CD4-positive, CD25-positive, alpha-beta regulatory T cell (primary cell): ENCODE data around the gene UBD. TPM values are rescaled to one million over a fixed set of nuclear protein-coding genes. Genes with fewer than 3 reads are reported as not detected.

ENCODE experiments used
- ATAC-seq, 2 donors: fragments of 150-1000 bp; cut with Tn5 transposase; one replicate each; pipeline ENCODE4 v1.10.0; 2021; ENCODE audit warnings: low read depth in 2 of 2, moderate number of reproducible peaks in 2 of 2, moderate library complexity in 1 of 2
- DNase-seq, 3 donors: peaks; one replicate each; pipeline versions ENCODE4 v3.0.0 to v3.0.0-alpha.2; 2012 to 2022; ENCODE audit warnings: mixed read lengths in 1 of 3
- H3K27ac ChIP-seq: one replicate; pipeline ENCODE4 v1.7.0; 2013; ENCODE audit warnings: mild to moderate bottlenecking, low read length; ENCODE audit not compliant: insufficient read depth, poor library complexity, severe bottlenecking
- H3K27me3 ChIP-seq: one replicate; pipeline ENCODE4 v1.7.0; 2013; ENCODE audit warnings: low read length; ENCODE audit not compliant: control insufficient read depth, insufficient read depth
- H3K36me3 ChIP-seq: one replicate; pipeline ENCODE4 v1.7.0; 2013; ENCODE audit warnings: mild to moderate bottlenecking, low read length, moderate library complexity; ENCODE audit not compliant: control insufficient read depth, insufficient read depth
- H3K4me1 ChIP-seq: 2 replicates; pipeline ENCODE4 v1.7.0; 2013; ENCODE audit warnings: mild to moderate bottlenecking, low read length; ENCODE audit not compliant: insufficient read depth, control insufficient read depth, poor library complexity, severe bottlenecking
- H3K4me3 ChIP-seq: one replicate; pipeline ENCODE4 v1.7.0; 2013; ENCODE audit warnings: low read depth, mild to moderate bottlenecking, low read length, moderate library complexity
- H3K9me3 ChIP-seq, 2 experiments: 1 replicate in 1 of 2; 2 replicates in 1 of 2; pipeline ENCODE4 v1.7.0; 2013; ENCODE audit warnings: low read length in 2 of 2, mild to moderate bottlenecking in 1 of 2, moderate library complexity in 1 of 2; ENCODE audit not compliant: control insufficient read depth in 2 of 2
- H3K27ac Mint-ChIP-seq, 3 donors: one replicate each; pipeline ENCODE4 v1.8.0; 2020 to 2022; ENCODE audit warnings: mild to moderate bottlenecking in 3 of 3, mixed read lengths in 3 of 3, moderate library complexity in 2 of 3
- H3K27me3 Mint-ChIP-seq: one replicate; pipeline ENCODE4 v1.8.0; 2022; ENCODE audit warnings: mild to moderate bottlenecking, mixed read lengths
- H3K36me3 Mint-ChIP-seq: one replicate; pipeline ENCODE4 v1.8.0; 2020; ENCODE audit warnings: mixed read lengths
- H3K4me1 Mint-ChIP-seq, 4 donors: one replicate each; pipeline ENCODE4 v1.8.0; 2020 to 2022; ENCODE audit warnings: mixed read lengths in 4 of 4, mild to moderate bottlenecking in 1 of 4
- H3K4me3 Mint-ChIP-seq, 4 donors: one replicate each; pipeline ENCODE4 v1.8.0; 2020 to 2022; ENCODE audit warnings: mild to moderate bottlenecking in 4 of 4, mixed read lengths in 4 of 4, moderate library complexity in 3 of 4
- H3K9me3 Mint-ChIP-seq, 7 donors: one replicate each; pipeline ENCODE4 v1.8.0; 2020 to 2022; ENCODE audit warnings: mixed read lengths in 7 of 7, mild to moderate bottlenecking in 3 of 7, moderate library complexity in 2 of 7
- polyA plus RNA-seq, 4 donors: library from polyadenylated mRNA; unstranded; fragments of 300-500 nt; fragmentation: Illumina TruSeq; gene quantifications; one replicate each; pipeline ENCODE4 v1.2.3, GENCODE V29; 2021
- total RNA-seq: library from RNA; stranded (reverse); gene quantifications from one replicate; pipeline ENCODE4 v1.2.3, GENCODE V29; 2022

Gene UBD
- total and polyA plus RNA-seq, 5 donors from 2014 or later, result not detected

- Histone ChIP-seq H3K4me1 (no peaks in the 10 kb centered on the region), H3K27me3 (no peaks in the 10 kb centered on the region), H3K9me3 (no peaks in the 10 kb centered on the region), H3K4me3 (no peak overlapping the region), H3K36me3 (no peaks in the 10 kb centered on the region), H3K27ac (no peak overlapping the region)
- H3K4me1 Mint-ChIP-seq, result no peaks in the 10 kb centered on the region
- no peak overlapping the region for H3K4me3 Mint-ChIP-seq
- no peak overlapping the region for H3K27ac Mint-ChIP-seq
- peaks cover 1% of the 10 kb centered on the region for H3K27me3 Mint-ChIP-seq
- H3K9me3 Mint-ChIP-seq, result peaks cover 0 to 2% (median 0%) of the 10 kb centered on the region in 7 donors
- DNase-seq (no peak), ATAC-seq (no peak)
- no peaks in the 10 kb centered on the region for H3K36me3 Mint-ChIP-seq
Observed at GRCh38 chr6:29532320-29532951, 27.1 kb downstream of the UBD start.

- Histone ChIP-seq H3K4me3 (no peak overlapping the region), H3K36me3 (no peaks in the 10 kb centered on the region), H3K27me3 (no peaks in the 10 kb centered on the region), H3K9me3 (no peaks in the 10 kb centered on the region), H3K27ac (no peak overlapping the region), H3K4me1 (no peaks in the 10 kb centered on the region)
- H3K27me3 Mint-ChIP-seq, result peaks cover 8% of the 10 kb centered on the region
- no peaks in the 10 kb centered on the region for H3K4me1 Mint-ChIP-seq
- peak in 1 of 2 donors; percentile 25 for ATAC-seq
- no peak overlapping the region for H3K4me3 Mint-ChIP-seq
- H3K9me3 Mint-ChIP-seq, result peaks cover 0 to 5% (median 0%) of the 10 kb centered on the region in 7 donors
- DNase-seq, result no peak
- no peak overlapping the region for H3K27ac Mint-ChIP-seq
- no peaks in the 10 kb centered on the region for H3K36me3 Mint-ChIP-seq
Observed at GRCh38 chr6:29531668-29532067, 27.9 kb downstream of the UBD start.

- DNase-seq (no peak), ATAC-seq (no peak)
- no peaks in the 10 kb centered on the region for H3K36me3 Mint-ChIP-seq
- no peak overlapping the region for H3K27ac Mint-ChIP-seq
- H3K9me3 Mint-ChIP-seq, result peaks cover 0 to 5% (median 0%) of the 10 kb centered on the region in 7 donors
- Histone ChIP-seq H3K4me1 (no peaks in the 10 kb centered on the region), H3K4me3 (no peak overlapping the region), H3K9me3 (no peaks in the 10 kb centered on the region), H3K36me3 (no peaks in the 10 kb centered on the region), H3K27ac (no peak overlapping the region), H3K27me3 (peaks cover 3% of the 10 kb centered on the region)
- H3K4me1 Mint-ChIP-seq, result no peaks in the 10 kb centered on the region
- H3K4me3 Mint-ChIP-seq, result no peak overlapping the region
- H3K27me3 Mint-ChIP-seq, result peaks cover 13% of the 10 kb centered on the region
Observed at GRCh38 chr6:29530671-29531310, 28.7 kb downstream of the UBD start.

DNA sequence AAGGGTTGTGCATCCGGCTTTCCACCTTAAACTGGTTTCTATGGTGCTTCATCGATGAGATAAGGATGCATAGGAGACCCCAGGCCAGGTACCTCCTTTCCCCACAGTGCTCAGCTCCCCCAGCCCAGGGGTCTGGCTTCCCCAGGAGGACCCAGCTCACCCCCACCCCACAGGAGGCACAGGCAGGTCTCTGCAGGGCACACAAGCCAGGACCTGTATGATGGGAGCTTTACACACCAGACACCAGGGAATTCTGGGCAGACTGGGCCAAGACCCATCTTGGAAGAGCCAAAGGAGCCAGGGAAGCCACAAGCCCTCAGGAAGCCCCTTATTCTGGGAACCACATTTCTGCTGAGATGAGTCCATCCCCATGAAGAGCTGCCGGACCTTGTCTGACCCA lies 29.6 kb downstream of the UBD start:
- peaks cover 21% of the 10 kb centered on the region for H3K27me3 Mint-ChIP-seq
- H3K27ac Mint-ChIP-seq, result no peak overlapping the region
- Histone ChIP-seq H3K4me1 (no peaks in the 10 kb centered on the region), H3K9me3 (no peaks in the 10 kb centered on the region), H3K4me3 (no peak overlapping the region), H3K27me3 (peaks cover 3% of the 10 kb centered on the region), H3K36me3 (no peaks in the 10 kb centered on the region), H3K27ac (no peak overlapping the region)
- H3K4me1 Mint-ChIP-seq, result no peaks in the 10 kb centered on the region
- ATAC-seq, result no peak
- no peak for DNase-seq
- no peaks in the 10 kb centered on the region for H3K36me3 Mint-ChIP-seq
- H3K4me3 Mint-ChIP-seq, result no peak overlapping the region
- H3K9me3 Mint-ChIP-seq, result peaks cover 0 to 5% (median 0%) of the 10 kb centered on the region in 7 donors

DNA sequence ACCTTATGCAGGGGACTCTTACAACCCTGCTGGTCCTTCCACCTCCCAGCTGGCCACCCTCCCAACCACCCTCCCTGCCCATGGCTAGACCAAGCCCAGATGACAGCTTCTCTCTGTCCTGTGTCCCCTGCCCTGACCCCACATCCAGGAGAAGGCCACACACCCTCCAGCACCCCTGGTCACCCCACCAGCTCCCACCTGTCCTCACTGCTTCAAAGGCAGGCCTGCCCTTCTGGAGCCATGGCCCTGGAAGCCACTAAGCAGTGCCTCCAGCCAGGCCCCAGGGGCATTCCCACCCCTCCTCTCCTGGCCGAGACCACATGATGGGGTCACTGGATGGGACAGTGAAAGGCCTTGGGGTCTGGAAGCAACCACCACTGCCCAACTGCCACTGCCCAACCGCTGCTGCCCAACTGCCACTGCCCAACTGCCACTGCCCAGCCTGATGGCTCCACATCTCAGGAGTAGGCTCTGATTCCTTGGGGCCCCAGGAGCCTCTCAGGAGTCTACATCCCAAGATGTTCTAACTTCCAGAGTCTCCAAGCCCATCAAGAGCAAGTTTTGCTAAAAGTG lies 30.5 kb downstream of the UBD start:
- Mint-ChIP-seq H3K4me3 (no peak overlapping the region), H3K4me1 (no peaks in the 10 kb centered on the region), H3K27me3 (peaks cover 29% of the 10 kb centered on the region), H3K27ac (no peak overlapping the region), H3K36me3 (no peaks in the 10 kb centered on the region), H3K9me3 (peaks cover 0 to 5% (median 0%) of the 10 kb centered on the region in 7 donors)
- Histone ChIP-seq H3K4me1 (no peaks in the 10 kb centered on the region), H3K36me3 (no peaks in the 10 kb centered on the region), H3K27me3 (peaks cover 3% of the 10 kb centered on the region), H3K9me3 (no peaks in the 10 kb centered on the region), H3K27ac (no peak overlapping the region), H3K4me3 (no peak overlapping the region)
- ATAC-seq, result no peak
- no peak for DNase-seq

GRCh38 chr6:29528300-29528931 lies 31.1 kb downstream of the UBD start:
- H3K27me3 Mint-ChIP-seq, result peaks cover 29% of the 10 kb centered on the region

GRCh38 chr6:29527564-29527963 lies 32.0 kb downstream of the UBD start:
- H3K36me3 Mint-ChIP-seq, result no peaks in the 10 kb centered on the region
- H3K27me3 Mint-ChIP-seq, result peaks cover 33% of the 10 kb centered on the region
- H3K27me3 ChIP-seq, result peaks cover 3% of the 10 kb centered on the region
- H3K27ac Mint-ChIP-seq, result no peak overlapping the region
- no peak overlapping the region for H3K4me3 ChIP-seq
- no peak overlapping the region for H3K27ac ChIP-seq
- ATAC-seq (no peak), DNase-seq (no peak)
- no peak overlapping the region for H3K4me3 Mint-ChIP-seq
- H3K9me3 ChIP-seq, result no peaks in the 10 kb centered on the region
- no peaks in the 10 kb centered on the region for H3K4me1 Mint-ChIP-seq
- no peaks in the 10 kb centered on the region for H3K4me1 ChIP-seq
- H3K36me3 ChIP-seq, result no peaks in the 10 kb centered on the region
- peaks cover 0 to 5% (median 0%) of the 10 kb centered on the region in 7 donors for H3K9me3 Mint-ChIP-seq

More at GRCh38 chr6:29528300-29528931, 31.1 kb downstream of the UBD start:
- Histone ChIP-seq H3K36me3 (no peaks in the 10 kb centered on the region), H3K9me3 (no peaks in the 10 kb centered on the region), H3K4me1 (no peaks in the 10 kb centered on the region), H3K27me3 (peaks cover 3% of the 10 kb centered on the region), H3K27ac (no peak overlapping the region), H3K4me3 (no peak overlapping the region)
- Mint-ChIP-seq H3K27ac (no peak overlapping the region), H3K36me3 (no peaks in the 10 kb centered on the region), H3K4me1 (no peaks in the 10 kb centered on the region), H3K4me3 (no peak overlapping the region), H3K9me3 (peaks cover 0 to 5% (median 0%) of the 10 kb centered on the region in 7 donors)
- no peak for DNase-seq
- ATAC-seq, result no peak
